SU-DHL-6 (cell line): ENCODE data around the gene MCOLN1.

Source experiments
- CTCF ChIP-seq: fragments of 200-600 bp; sonication (generic); IDR thresholded peaks from one replicate; pipeline ENCODE4 v1.5.1; 2017; ENCODE audit warnings: antibody characterized with exemption, mild to moderate bottlenecking, low read length, moderate library complexity; ENCODE audit not compliant: insufficient read depth, poor library complexity, severe bottlenecking
- EZH2phosphoT487 ChIP-seq: fragments of 200-600 bp; sonication (generic), shearing (Covaris generic); conservative IDR thresholded peaks from 2 replicates; pipeline ENCODE4 v1.6.1; 2018; ENCODE audit warnings: mild to moderate bottlenecking, antibody characterized with exemption, low read length, moderate library complexity, mixed read lengths

DNA sequence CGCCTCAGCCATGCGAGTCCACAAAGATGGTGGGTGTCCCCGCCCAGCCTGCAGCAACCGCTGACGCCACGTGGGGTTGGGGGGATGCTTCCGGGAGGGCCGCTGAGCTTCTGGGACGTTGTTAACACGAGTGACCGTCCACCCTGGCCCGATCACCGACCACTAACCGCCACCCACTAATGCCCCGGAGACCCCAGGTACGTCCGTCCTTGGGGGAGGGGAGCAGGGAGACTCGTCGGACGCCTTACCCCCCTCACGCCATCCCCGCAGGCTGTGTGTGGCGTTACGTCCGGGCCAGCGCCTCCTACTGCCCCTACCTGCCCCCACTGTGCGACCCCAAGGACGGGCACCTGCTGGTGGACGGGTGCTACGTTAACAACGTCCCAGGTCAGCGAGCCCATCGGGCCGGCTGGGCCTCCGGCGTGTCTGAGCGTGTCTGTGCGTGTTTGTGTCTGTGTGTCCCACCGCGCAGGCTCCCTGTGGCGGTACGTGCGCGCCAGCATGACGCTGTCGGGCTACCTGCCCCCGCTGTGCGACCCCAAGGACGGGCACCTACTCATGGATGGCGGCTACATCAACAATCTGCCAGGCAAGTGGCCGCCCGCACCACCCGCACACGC lies 34.4 kb downstream of the MCOLN1 start:
- no peak for TF ChIP-seq CTCF
- TF ChIP-seq EZH2phosphoT487, result no peak
